H1 (cell line): ENCODE results near the gene CBFB. TPM values are rescaled to one million over a fixed set of nuclear protein-coding genes. Genes with fewer than 3 reads are reported as not detected.

Source experiments
- CHD2 ChIP-seq: IDR thresholded peaks from 2 replicates; pipeline ENCODE4 v1.6.1; 2012; ENCODE audit warnings: low read length, improper control_type of control experiment
- NRF1 ChIP-seq: IDR thresholded peaks from 2 replicates; pipeline ENCODE4 v1.6.1; 2011; ENCODE audit warnings: mild to moderate bottlenecking, low read depth, low read length, improper control_type of control experiment
- polyA plus RNA-seq, 7 experiments: library from polyadenylated mRNA; depleted of rRNA in 3 of 7; stranded (reverse) in 5 of 7; unstranded in 2 of 7; fragments of >200 nt in 5 of 7; fragments of 200-250 nt in 2 of 7; gene quantifications; 1 replicate in 5 of 7; 2 replicates in 1 of 7; 4 replicates in 1 of 7; pipeline versions ENCODE4 v1.2.1 to v1.2.3, GENCODE V29; 2011 to 2013; ENCODE audit warnings: missing spikeins in 2 of 7, mixed read lengths in 2 of 7
- total RNA-seq: library from RNA; stranded (reverse); fragmentation: NEBNext Ultra II Directional; extraction: Animal tissue kit (Norgen Biotek cat#: 25700); gene quantifications from 2 replicates; pipeline ENCODE4 v1.2.1, GENCODE V29; 2021

CBFB gene
- total and polyA plus RNA-seq, 2 of the 8 experiments (the other 6 are each of a cell fraction or from before 2014, with no cell fraction given), result 11.5 to 31.6 TPM

DNA sequence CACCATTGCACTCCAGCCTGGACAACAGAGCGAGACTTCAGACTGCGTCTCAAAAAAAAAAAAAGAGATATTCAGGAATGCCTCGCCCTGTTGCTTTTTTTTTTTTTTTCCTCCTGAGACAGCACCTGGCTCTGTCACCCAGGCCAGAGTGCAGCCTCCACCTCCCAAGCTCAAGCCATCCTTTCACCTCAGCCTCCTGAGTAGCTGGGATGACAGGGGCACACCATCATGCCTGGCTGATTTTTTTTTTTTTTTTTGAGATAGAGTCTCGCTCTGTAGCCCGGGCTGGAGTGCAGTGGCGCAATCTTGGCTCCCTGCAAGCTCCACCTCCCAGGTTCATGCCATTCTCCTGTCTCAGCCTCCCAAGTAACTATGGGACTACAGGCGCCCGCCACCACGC lies 88.8 kb downstream of the CBFB start (continued):
- TF ChIP-seq CHD2 (no peak), NRF1 (no peak)
- TF ChIP-seq, all 59 proteins: peak for 0
